Endodermal cell (in vitro differentiated cells): ENCODE results near the gene CPNE5. TPM values are rescaled to one million over a fixed set of nuclear protein-coding genes. Genes with fewer than 3 reads are reported as not detected.

ENCODE experiments used
- DNase-seq: peaks from one replicate; pipeline ENCODE4 v3.0.0-alpha.2; 2017
- H3K27ac ChIP-seq: 2 replicates; pipeline ENCODE4 v1.5.1; 2013; ENCODE audit warnings: mild to moderate bottlenecking, low read depth, low read length, moderate library complexity
- H3K27me3 ChIP-seq: 2 replicates; pipeline ENCODE4 v1.6.1; 2013; ENCODE audit warnings: mild to moderate bottlenecking, low read length, moderate library complexity; ENCODE audit not compliant: insufficient read depth, control insufficient read depth, poor library complexity, severe bottlenecking
- H3K36me3 ChIP-seq: 2 replicates; pipeline ENCODE4 v1.7.0; 2013; ENCODE audit warnings: mild to moderate bottlenecking, low read length, moderate library complexity; ENCODE audit not compliant: control insufficient read depth, insufficient read depth
- H3K4me1 ChIP-seq: one replicate; pipeline ENCODE4 v1.7.0; 2013; ENCODE audit warnings: low read length; ENCODE audit not compliant: control insufficient read depth, insufficient read depth
- H3K4me3 ChIP-seq: 2 replicates; pipeline ENCODE4 v1.5.1; 2013; ENCODE audit warnings: mild to moderate bottlenecking, low read length, moderate library complexity
- H3K9ac ChIP-seq: 2 replicates; pipeline ENCODE4 v1.6.1; 2013; ENCODE audit warnings: mild to moderate bottlenecking, low read length, moderate library complexity; ENCODE audit not compliant: poor library complexity, severe bottlenecking; ENCODE audit errors: extremely low read depth
- H3K9me3 ChIP-seq: 2 replicates; pipeline ENCODE4 v1.6.1; 2013; ENCODE audit warnings: mild to moderate bottlenecking, low read length, moderate library complexity; ENCODE audit not compliant: control insufficient read depth
- H3K27ac Mint-ChIP-seq: 2 replicates; pipeline ENCODE4 v1.8.0; 2020; ENCODE audit warnings: mixed read lengths
- H3K27me3 Mint-ChIP-seq: 2 replicates; pipeline ENCODE4 v1.8.0; 2021; ENCODE audit warnings: mild to moderate bottlenecking, mixed read lengths; ENCODE audit not compliant: insufficient read depth
- H3K36me3 Mint-ChIP-seq: 2 replicates; pipeline ENCODE4 v1.8.0; 2020; ENCODE audit warnings: low read depth, mixed read lengths
- H3K4me1 Mint-ChIP-seq: 2 replicates; pipeline ENCODE4 v1.8.0; 2020; ENCODE audit warnings: mixed read lengths
- H3K4me3 Mint-ChIP-seq: 2 replicates; pipeline ENCODE4 v1.8.0; 2020; ENCODE audit warnings: mild to moderate bottlenecking, moderate library complexity, mixed read lengths
- H3K9me3 Mint-ChIP-seq: 2 replicates; pipeline ENCODE4 v1.8.0; 2020; ENCODE audit warnings: mild to moderate bottlenecking, mixed read lengths
- CTCF ChIP-seq: fragments of 200-600 bp; sonication (generic); conservative IDR thresholded peaks from 2 replicates; pipeline ENCODE4 v1.5.0; 2021; ENCODE audit warnings: antibody characterized with exemption, mild to moderate bottlenecking
- WGBS, 2 experiments: methylation state at CpG; one replicate each; pipeline versions ENCODE4 v1.1.5 to v1.1.7; 2013; ENCODE audit warnings: missing lambda C conversion rate in 2 of 2, mixed read lengths in 1 of 2; ENCODE audit not compliant: insufficient coverage in 1 of 2, insufficient read length in 1 of 2; 5-methylcytosine and 5-hydroxymethylcytosine counted together
- total RNA-seq, 2 donors: library from RNA; stranded (reverse); fragmentation: NEBNext Ultra II Directional in 1 of 2; extraction: Animal tissue kit (Norgen Biotek cat#: 25700) in 1 of 2; gene quantifications; 2 replicates in 1 of 2; 3 replicates in 1 of 2; pipeline ENCODE4 v1.2.1, GENCODE V29; 2021

CPNE5 gene
- total RNA-seq, 2 donors from 2014 or later, result 0.26 to 0.42 TPM

- TF ChIP-seq CTCF, result no peak
- Histone ChIP-seq H3K4me3 (no peak overlapping the region), H3K9ac (no peak overlapping the region), H3K9me3 (no peaks in the 10 kb centered on the region), H3K27ac (no peak overlapping the region), H3K36me3 (no peaks in the 10 kb centered on the region), H3K27me3 (no peaks in the 10 kb centered on the region), H3K4me1 (no peaks in the 10 kb centered on the region)
- Mint-ChIP-seq H3K36me3 (no peaks in the 10 kb centered on the region), H3K27me3 (peaks cover 2% of the 10 kb centered on the region), H3K4me1 (peaks cover 1% of the 10 kb centered on the region), H3K4me3 (no peak overlapping the region), H3K9me3 (no peaks in the 10 kb centered on the region), H3K27ac (no peak overlapping the region)
- no peak for DNase-seq
- WGBS, 2 experiments, result 91% methylated on average over 11 of the region's 11 CpGs
These were observed 110.7 kb downstream of the CPNE5 start for GRCh38 chr6:36728289-36729160.

- no peak for TF ChIP-seq CTCF
- 91 to 95% methylated on average over 7 of the region's 7 CpGs for WGBS, 2 experiments
- no peak overlapping the region for H3K9ac ChIP-seq
- H3K36me3 ChIP-seq, result no peaks in the 10 kb centered on the region
- no peaks in the 10 kb centered on the region for H3K9me3 ChIP-seq
- peaks cover 2% of the 10 kb centered on the region for H3K27me3 Mint-ChIP-seq
- H3K4me3 ChIP-seq, result no peak overlapping the region
- H3K9me3 Mint-ChIP-seq, result no peaks in the 10 kb centered on the region
- H3K4me3 Mint-ChIP-seq, result no peak overlapping the region
- H3K36me3 Mint-ChIP-seq, result no peaks in the 10 kb centered on the region
- no peak overlapping the region for H3K27ac Mint-ChIP-seq
- H3K4me1 ChIP-seq, result no peaks in the 10 kb centered on the region
- H3K4me1 Mint-ChIP-seq, result peaks cover 1% of the 10 kb centered on the region
- no peak for DNase-seq
- no peaks in the 10 kb centered on the region for H3K27me3 ChIP-seq
- H3K27ac ChIP-seq, result no peak overlapping the region
These were observed 111.7 kb downstream of the CPNE5 start for GRCh38 chr6:36727505-36728021.

- Histone ChIP-seq H3K4me3 (no peak overlapping the region), H3K9ac (no peak overlapping the region), H3K36me3 (no peaks in the 10 kb centered on the region), H3K27me3 (no peaks in the 10 kb centered on the region), H3K9me3 (no peaks in the 10 kb centered on the region), H3K4me1 (no peaks in the 10 kb centered on the region), H3K27ac (no peak overlapping the region)
- Mint-ChIP-seq H3K9me3 (no peaks in the 10 kb centered on the region), H3K36me3 (no peaks in the 10 kb centered on the region), H3K4me1 (peaks cover 1% of the 10 kb centered on the region), H3K27ac (no peak overlapping the region), H3K4me3 (no peak overlapping the region), H3K27me3 (peaks cover 2% of the 10 kb centered on the region)
- no peak for DNase-seq
- WGBS, 2 experiments, result 92% methylated on average over 7 of the region's 7 CpGs; no CpG with 5 or more reads in 1 of the 2 experiments
- TF ChIP-seq CTCF, result no peak
These were observed 113.7 kb downstream of the CPNE5 start for GRCh38 chr6:36725581-36725980.
